HTERT RPE-1 (cell line): ENCODE data around the gene ABLIM3.

Experiments used
- in situ Hi-C: fragments of 300-500 bp; cut with MboI; formaldehyde crosslinking; loops from 4 replicates; pipeline ENCODE4 v1.14.3; 2020; ENCODE audit warnings: low sequenced_read_pairs

The ABLIM3 gene

GRCh38 chr5:149301049-149301743 lies 159.9 kb downstream of the ABLIM3 start:
- in situ Hi-C loops = no loop called here

DNA sequence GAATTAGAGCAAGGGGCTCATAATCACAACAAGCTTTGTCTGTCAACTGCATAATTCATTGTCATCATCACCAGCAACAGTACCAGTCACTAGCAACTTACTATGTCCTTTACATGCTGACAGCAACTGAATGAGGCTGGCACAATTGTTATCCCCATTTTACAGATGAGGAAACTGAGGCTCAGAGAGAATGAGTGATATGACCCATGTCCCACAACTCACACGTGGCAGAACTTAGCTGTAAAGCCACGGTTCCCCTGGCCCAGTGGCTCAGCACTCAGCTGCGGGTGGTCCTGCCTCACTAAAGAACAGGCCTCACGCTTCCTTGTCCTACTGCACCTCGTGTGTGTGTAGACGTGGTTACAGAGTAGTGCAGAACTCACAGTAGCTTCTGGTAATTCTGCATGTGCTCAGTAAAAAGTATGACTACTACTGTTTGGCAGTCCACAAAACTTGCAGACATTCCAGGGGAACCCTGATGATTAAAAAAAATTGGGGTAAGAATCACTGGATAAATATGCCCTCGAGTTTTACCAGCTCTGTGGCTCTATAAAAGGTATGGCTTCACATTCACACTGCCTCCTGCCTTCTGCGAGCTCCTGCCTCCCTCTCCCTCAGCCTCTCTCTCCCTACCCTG lies 160.6 kb downstream of the ABLIM3 start:
- in situ Hi-C loops = no loop called here

DNA sequence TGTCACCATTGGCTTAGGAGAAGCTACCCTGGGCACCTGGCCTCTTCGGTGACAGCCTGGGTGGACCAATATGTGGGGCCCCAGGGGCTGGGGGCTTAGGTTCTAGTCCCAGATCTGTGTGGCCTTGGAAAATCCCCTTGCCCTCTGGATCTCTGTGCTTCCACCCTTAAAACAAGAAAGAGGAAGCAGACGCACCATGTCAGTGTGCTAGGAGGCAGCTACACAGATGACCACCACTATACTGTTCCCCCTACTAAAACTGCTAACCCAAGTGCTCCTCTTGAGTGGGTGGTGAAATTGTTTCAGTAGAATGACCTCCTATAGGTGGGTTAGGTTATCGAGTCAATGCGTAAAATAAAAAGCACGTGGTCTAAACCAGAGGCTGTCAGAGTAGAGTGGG lies 161.3 kb downstream of the ABLIM3 start:
- in situ Hi-C loops = no loop called here

- in situ Hi-C loops = no loop called here
Observed at GRCh38 chr5:149303210-149303609, 161.9 kb downstream of the ABLIM3 start.

DNA sequence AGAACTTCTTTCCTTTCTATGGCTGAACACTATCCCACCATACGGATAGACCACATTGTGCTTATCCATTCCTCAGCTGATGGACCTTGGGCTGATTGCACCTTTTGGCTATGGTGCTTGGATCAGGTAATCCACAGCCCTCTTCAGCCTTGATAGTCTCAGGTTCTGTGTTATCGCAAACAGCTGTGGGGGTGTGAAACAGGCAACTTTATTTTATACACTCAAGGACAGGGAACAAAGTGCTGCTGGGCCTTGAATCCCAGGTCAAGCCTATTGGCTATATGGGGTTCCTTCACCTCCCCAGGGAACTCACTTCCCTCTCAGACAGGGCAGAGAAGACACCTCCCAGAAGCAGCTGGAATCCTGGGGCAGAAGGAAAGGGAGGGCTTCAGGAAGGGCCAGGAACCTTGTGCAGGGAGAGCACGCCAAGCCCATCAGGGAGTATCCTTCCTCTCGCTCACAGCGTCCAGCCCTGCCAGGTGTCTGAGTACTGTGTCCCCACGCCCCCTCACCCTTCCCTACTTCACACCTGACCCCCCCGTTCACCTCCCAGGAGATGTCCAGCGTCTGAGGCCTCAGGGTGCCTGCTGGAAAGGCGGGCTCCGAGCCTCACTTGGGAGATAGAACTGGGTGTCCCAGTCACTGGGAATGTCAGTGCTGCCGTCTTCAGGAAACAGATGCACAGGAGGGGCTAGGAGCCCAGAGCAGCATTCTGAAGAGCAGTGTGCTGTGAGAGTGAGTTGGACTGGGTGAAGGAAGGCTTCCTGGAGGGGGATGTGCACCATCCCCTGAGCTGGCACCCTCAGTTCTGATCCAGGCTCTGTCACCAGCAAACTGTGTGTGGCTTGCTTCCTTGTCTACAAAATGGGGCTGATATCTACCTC lies 163.1 kb downstream of the ABLIM3 start:
- in situ Hi-C loops = no loop called here

DNA sequence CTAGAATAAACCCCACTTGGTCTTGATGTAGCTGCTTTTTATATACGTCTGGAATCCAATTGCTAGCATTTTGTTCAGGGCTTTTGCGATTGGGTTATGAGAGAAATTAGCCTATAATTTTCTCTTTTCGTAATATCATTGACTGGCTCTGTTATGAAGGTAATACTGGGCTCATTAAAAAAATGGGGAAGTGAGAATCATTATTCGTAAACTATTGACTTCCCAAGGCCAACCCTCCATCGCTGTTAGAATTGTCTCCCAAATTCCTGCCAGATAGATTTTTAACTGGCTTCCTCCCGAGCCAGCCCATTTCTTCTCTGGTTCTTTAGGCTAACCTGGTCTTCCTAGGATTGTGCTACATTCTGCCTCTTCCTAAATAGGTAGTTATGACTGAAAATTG lies 168.1 kb downstream of the ABLIM3 start:
- in situ Hi-C loops = no loop called here
